ENCODE measurements around the gene SH3RF3.

SH3RF3 gene

GRCh38 chr2:109261906-109262631, 133.1 kb downstream of the SH3RF3 start:
- DNase-seq (ENCODE audit: low spot score), result no peak

GRCh38 chr2:109264595-109265328, 135.8 kb downstream of the SH3RF3 start:
- no peak for DNase-seq (ENCODE audit: low spot score)

- DNase-seq (ENCODE audit: low spot score), result no peak
These were observed 136.4 kb downstream of the SH3RF3 start for GRCh38 chr2:109265369-109265768.

- DNase-seq (ENCODE audit: low spot score), result no peak
These were observed 136.9 kb downstream of the SH3RF3 start for GRCh38 chr2:109265953-109266352.

- no peak for DNase-seq (ENCODE audit: low spot score)
These were observed 137.5 kb downstream of the SH3RF3 start for GRCh38 chr2:109266496-109266895.

GRCh38 chr2:109266998-109267854, 138.2 kb downstream of the SH3RF3 start:
- DNase-seq (ENCODE audit: low spot score), result no peak

GRCh38 chr2:109268916-109269315, 139.9 kb downstream of the SH3RF3 start:
- no peak for DNase-seq (ENCODE audit: low spot score)

GRCh38 chr2:109269706-109270504, 140.9 kb downstream of the SH3RF3 start:
- no peak for DNase-seq (ENCODE audit: low spot score)

GRCh38 chr2:109270505-109271312, 141.7 kb downstream of the SH3RF3 start:
- no peak for DNase-seq (ENCODE audit: low spot score)

- DNase-seq (ENCODE audit: low spot score), result no peak
These were observed 142.9 kb downstream of the SH3RF3 start for GRCh38 chr2:109271920-109272319.

- DNase-seq (ENCODE audit: low spot score), result no peak
These were observed 143.5 kb downstream of the SH3RF3 start for GRCh38 chr2:109272461-109272860.

GRCh38 chr2:109275120-109276012, 146.4 kb downstream of the SH3RF3 start:
- no peak for DNase-seq (ENCODE audit: low spot score)

- DNase-seq (ENCODE audit: low spot score), result no peak
These were observed 148.4 kb downstream of the SH3RF3 start for GRCh38 chr2:109277406-109277805.

GRCh38 chr2:109279243-109279860, 150.3 kb downstream of the SH3RF3 start:
- DNase-seq (ENCODE audit: low spot score), result no peak

GRCh38 chr2:109280804-109281203, 151.8 kb downstream of the SH3RF3 start:
- peak; percentile 61 for DNase-seq (ENCODE audit: low spot score)

- DNase-seq (ENCODE audit: low spot score), result no peak
These were observed 153.4 kb downstream of the SH3RF3 start for GRCh38 chr2:109282360-109282759.

GRCh38 chr2:109282865-109283264, 153.9 kb downstream of the SH3RF3 start:
- DNase-seq (ENCODE audit: low spot score), result no peak

GRCh38 chr2:109284826-109285225, 155.8 kb downstream of the SH3RF3 start:
- peak; percentile 41 for DNase-seq (ENCODE audit: low spot score)

- no peak for DNase-seq (ENCODE audit: low spot score)
These were observed 156.2 kb downstream of the SH3RF3 start for GRCh38 chr2:109285244-109285651.

Measured in Ammon's horn (tissue), 1 donor.